ENCODE results near the gene DNAL1.
"Not testable (repeated sequence)": the region's sequence is repeated elsewhere in the genome, so short reads cannot be mapped to it uniquely, and the experiment has no call there.

The DNAL1 gene

DNA sequence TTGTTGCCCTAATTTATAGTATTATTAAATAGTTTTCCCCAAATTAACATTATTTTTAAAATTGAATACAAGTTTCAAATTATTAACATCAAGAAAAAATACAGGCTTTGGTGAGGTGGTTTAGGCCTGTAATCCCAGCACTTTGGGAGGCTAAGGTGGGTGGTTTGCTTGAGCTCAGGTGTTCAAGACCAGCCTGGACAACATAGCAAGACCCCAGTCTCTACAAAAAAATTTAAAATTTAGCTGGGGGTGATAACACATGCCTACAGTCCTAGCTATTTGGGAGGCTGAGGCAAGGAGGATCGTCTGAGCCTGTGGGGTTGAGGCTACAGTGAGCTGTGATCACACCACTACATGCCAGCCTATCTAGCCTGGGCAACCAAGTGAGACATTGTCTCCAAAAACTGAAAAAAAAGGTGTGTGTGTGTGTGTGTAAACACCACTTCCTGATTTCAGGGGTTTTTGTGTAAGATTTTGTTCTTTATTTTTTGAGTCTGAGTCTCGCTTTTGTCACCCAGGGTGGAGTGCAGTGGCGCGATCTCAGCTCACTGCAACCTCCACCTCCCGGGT lies 3.9 kb upstream of the DNAL1 start:
- DNase-seq (ENCODE audit: low read depth in 2 of 2) = no peak

GRCh38 chr14:73645248-73645610 lies 443 bp downstream of the DNAL1 start:
- no peak for DNase-seq (ENCODE audit: low read depth in 2 of 2)

- DNase-seq (ENCODE audit: low read depth in 2 of 2) = no peak
Measured at GRCh38 chr14:73651005-73651404, 6.2 kb downstream of the DNAL1 start.

- no peak for DNase-seq (ENCODE audit: low read depth in 2 of 2)
Measured at GRCh38 chr14:73655851-73656250, 11.1 kb downstream of the DNAL1 start.

- DNase-seq (ENCODE audit: low read depth in 2 of 2) = not testable (repeated sequence)
Measured at GRCh38 chr14:73659202-73659601, 14.4 kb downstream of the DNAL1 start.

DNA sequence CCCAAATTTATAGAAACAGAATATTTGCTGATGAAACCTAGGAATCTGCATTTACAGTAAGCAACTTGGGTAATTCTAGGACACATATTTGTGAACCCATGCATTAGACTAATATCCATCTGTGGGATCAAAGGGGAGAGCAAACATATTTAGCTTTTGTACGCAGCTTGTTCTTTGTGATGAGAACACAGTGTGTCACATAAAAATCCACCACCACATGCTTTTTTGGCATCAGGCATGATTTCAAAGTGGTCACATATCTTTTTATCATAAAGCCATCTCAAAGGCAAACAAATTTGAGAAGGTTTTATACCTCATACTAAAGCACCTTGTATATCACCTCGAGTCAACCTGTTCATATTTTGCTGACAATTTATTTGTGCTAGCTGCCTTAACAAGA lies 15.7 kb downstream of the DNAL1 start:
- DNase-seq (ENCODE audit: low read depth in 2 of 2) = no peak

GRCh38 chr14:73661872-73662271 lies 17.1 kb downstream of the DNAL1 start:
- DNase-seq (ENCODE audit: low read depth in 2 of 2) = no peak

GRCh38 chr14:73662487-73662943 lies 17.7 kb downstream of the DNAL1 start:
- DNase-seq (ENCODE audit: low read depth in 2 of 2) = no peak

- no peak for DNase-seq (ENCODE audit: low read depth in 2 of 2)
Measured at GRCh38 chr14:73663548-73664212, 18.9 kb downstream of the DNAL1 start.

DNA sequence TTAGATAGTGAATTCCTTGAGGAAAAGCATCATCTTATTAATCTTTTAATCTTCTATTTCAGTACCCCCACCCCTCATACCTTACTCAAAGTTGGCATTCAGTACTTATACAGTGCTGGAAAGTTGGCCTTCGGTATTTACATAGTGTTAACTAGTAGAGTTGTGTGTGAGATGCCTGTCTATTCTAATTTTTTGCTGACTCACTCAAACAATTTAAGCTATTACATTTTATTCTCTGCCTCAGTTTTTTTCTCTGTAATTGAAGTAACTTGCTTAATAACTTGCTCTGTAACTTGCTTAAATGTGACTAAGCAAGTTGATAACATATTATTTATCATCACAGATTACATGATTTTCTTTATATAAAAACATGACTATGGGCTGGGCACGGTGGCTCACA lies 20.3 kb downstream of the DNAL1 start:
- DNase-seq (ENCODE audit: low read depth in 2 of 2) = no peak

GRCh38 chr14:73666583-73666982 lies 21.8 kb downstream of the DNAL1 start:
- DNase-seq (ENCODE audit: low read depth in 2 of 2) = no peak

DNA sequence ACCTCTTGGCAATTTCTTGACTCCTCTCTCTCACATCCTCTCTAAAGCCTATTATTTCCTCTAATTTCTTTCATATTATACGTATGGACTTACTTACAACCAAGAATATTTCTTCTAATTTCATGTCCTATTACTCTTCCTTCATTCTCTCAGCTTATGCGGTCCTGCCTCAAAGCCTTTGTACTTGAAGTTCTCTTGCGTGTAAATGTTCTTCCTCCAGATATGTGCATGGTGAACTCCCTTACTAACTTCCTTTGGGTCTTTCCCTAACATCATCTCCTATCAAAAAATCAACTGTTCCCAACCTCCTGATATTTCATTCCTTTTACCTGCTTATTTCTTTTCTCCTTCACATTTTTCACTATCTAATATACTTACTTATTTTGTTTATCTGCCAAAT lies 23.1 kb downstream of the DNAL1 start:
- DNase-seq (ENCODE audit: low read depth in 2 of 2) = no peak

DNA sequence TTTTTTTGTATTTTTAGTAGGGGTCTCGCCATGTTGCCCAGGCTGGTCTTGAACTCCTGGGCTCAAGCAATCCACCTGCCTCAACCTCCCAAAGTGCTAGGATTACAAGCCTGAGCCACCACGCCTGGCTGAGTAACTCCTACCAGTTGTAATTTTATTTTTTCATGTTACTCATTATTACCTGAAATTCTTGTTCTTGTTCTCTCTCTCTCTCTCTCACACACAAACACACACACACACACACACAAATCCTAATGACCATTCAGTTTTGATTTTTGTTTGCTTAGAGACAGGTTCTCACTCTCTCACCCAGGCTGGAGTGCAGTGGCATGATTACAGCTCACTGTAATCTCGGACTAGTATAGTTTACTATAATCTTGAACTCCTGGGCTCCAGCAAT lies 30.2 kb downstream of the DNAL1 start:
- DNase-seq (ENCODE audit: low read depth in 2 of 2) = no peak

- no peak for DNase-seq (ENCODE audit: low read depth in 2 of 2)
Measured at GRCh38 chr14:73678698-73679097, 33.9 kb downstream of the DNAL1 start.

DNA sequence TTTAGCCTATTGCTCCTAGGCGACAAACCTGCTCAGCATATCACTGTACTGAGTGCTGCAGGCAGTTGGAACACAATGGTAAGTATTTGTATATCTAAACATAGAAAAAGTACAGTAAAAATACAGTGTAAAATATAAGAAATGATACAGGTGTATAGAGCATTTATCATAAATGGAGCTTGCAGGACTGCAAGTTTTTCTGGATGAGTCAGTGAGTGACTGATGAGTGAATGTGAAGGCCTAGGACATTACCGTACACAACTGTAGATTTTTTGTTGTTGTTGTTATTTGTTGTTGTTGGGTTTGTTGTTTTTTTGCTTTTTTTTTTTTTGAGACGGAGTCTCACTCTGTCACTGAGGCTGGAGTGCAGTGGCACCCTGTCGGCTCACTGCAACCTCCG lies 36.0 kb downstream of the DNAL1 start:
- DNase-seq (ENCODE audit: low read depth in 2 of 2) = no peak

GRCh38 chr14:73684627-73685026 lies 39.8 kb downstream of the DNAL1 start:
- no peak for DNase-seq (ENCODE audit: low read depth in 2 of 2)

DNA sequence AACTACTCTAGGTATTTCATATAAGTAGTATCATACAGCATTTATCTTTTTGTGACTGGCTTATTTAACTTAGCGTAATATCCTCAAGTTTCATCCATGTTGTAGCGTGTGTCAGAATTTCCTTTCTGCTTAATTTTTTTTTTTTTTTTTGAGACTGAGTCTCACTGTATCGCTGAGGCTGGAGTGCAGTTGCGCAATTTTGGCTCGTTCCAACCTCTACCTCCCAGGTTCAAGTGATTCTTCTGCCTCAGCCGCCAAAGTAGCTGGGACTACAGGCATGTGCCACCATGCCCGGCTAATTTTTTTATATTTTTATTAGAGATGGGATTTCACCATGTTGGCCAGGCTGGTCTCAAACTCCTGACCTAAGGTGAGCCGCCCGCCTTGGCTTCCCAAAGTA lies 40.5 kb downstream of the DNAL1 start:
- no peak for DNase-seq (ENCODE audit: low read depth in 2 of 2)

- no peak for DNase-seq (ENCODE audit: low read depth in 2 of 2)
Measured at GRCh38 chr14:73686901-73687300, 42.1 kb downstream of the DNAL1 start.

DNA sequence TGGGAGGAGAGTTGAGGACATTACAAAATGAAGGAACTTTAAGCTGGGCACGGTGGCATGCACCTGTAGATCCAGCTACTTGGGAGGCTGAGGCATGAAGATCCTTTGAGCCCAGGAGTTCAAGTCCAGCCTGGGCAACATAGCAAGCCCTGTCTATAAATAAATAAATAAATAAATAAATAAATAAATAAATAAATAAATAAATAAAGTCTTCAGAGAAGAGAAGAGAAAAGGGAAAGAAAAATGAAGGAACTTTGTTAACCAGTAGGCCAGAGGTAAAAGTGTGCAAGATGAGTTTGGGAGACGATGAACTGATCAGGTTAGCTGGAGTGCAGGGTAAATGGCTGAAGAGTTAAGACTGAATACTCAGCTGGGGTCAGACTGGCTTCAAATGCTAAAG lies 49.3 kb downstream of the DNAL1 start:
- no peak for DNase-seq (ENCODE audit: low read depth in 2 of 2)

GRCh38 chr14:73695082-73695481 lies 50.3 kb downstream of the DNAL1 start:
- DNase-seq (ENCODE audit: low read depth in 2 of 2) = no peak

GRCh38 chr14:73695997-73696396 lies 51.2 kb downstream of the DNAL1 start:
- no peak for DNase-seq (ENCODE audit: low read depth in 2 of 2)

DNA sequence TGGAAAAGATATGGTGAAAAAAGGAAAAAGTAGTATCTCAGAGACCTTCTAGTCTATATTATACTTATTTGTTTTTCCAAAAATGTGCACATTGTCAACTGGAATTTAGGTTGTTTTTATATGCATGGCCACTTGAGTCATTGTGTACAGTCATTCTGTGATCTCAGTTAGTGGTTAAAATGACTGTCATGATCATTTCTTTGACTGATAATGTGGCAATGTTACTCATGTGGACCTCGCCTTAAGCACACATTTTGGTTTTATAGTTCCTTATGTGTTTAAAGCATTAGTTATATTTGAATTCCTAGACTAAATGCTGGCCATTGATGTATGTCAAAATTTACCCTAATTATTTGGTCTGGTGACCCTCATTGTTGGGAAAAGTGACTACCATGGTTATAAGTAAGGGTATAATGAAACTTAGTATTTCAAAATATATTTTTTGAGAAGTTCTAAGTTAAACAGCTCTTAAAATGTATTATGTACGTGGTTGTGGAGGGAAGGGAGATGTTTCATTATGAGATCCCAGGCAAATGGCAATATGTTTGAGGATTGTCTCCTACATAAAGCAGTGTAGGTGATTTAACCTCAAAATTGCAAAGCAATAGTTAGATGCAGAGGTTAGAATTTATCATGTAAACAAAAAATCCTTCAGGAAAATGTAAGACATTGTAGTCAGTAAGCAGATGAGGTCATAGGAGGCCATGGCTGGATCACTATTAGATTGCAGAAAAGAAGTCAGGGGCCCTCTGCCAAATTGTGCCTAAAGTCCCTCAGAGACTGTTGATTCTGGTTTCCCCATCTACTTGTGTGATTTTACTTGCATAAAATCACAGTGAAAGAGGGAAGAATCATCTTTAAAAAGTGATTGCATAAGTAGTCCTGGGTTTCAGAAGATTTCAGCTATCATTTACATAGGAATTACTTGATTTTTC lies 51.9 kb downstream of the DNAL1 start:
- no peak for DNase-seq (ENCODE audit: low read depth in 2 of 2)

- no peak for DNase-seq (ENCODE audit: low read depth in 2 of 2)
Measured at GRCh38 chr14:73700325-73700724, 55.5 kb downstream of the DNAL1 start.

All from stimulated activated CD4-positive, alpha-beta T cell treated with anti-CD3 and anti-CD28 coated beads, Interleukin-4, amount 100 ng/mL, for 48 hours (primary cell).